PC-3 (cell line): Measurements from ENCODE around the gene OR10H5. TPM values are rescaled to one million over a fixed set of nuclear protein-coding genes. Genes with fewer than 3 reads are reported as not detected.
"Not testable (repeated sequence)": the region's sequence is repeated elsewhere in the genome, so short reads cannot be mapped to it uniquely, and the experiment has no call there.

Experiments used
- ATAC-seq: fragments of 200-7000 bp; cut with Tn5 transposase; 2 replicates; pipeline ENCODE4 v1.9.1; 2020; ENCODE audit warnings: mild to moderate bottlenecking, moderate library complexity
- BruUV-seq: library from RNA; stranded (reverse); fragments of 400-500 nt; replicated peaks from 2 replicates; lab custom pipeline; 2021; lab: Mats Ljungman, UMichigan
- CTCF ChIA-PET: fragments of 300-600 bp; sonication (Branson Sonifier 250); formaldehyde crosslinking; loops from one replicate; lab custom pipeline; 2022; ENCODE audit warnings: antibody characterized with exemption; lab: Charles Lee
- POLR2A ChIA-PET: fragments of 300-600 bp; sonication (Branson Sonifier 250); formaldehyde crosslinking; loops from one replicate; lab custom pipeline; 2022; ENCODE audit warnings: antibody characterized with exemption; ENCODE audit not compliant: unreplicated experiment; lab: Charles Lee
- DNase-seq: peaks from one replicate; pipeline ENCODE4 v3.0.0-alpha.2; 2015
- H2AFZ ChIP-seq: fragments of 300-600 bp; sonication (generic); 2 replicates; pipeline ENCODE4 v1.6.0; 2016; ENCODE audit warnings: antibody characterized with exemption, low read length
- H3F3A ChIP-seq: fragments of 300-600 bp; sonication (generic); one replicate; pipeline ENCODE4 v1.6.0; 2017; ENCODE audit warnings: antibody characterized with exemption, low read length, control low read depth, mild to moderate bottlenecking; ENCODE audit not compliant: unreplicated experiment
- H3K27ac ChIP-seq: fragments of 300-600 bp; sonication (generic); 2 replicates; pipeline ENCODE4 v1.5.1; 2016; ENCODE audit warnings: mild to moderate bottlenecking, low read length
- H3K27me3 ChIP-seq: fragments of 300-600 bp; sonication (generic); 2 replicates; pipeline ENCODE4 v1.6.1; 2016; ENCODE audit warnings: low read length, mixed read lengths
- H3K36me3 ChIP-seq: fragments of 300-600 bp; sonication (generic); 2 replicates; pipeline ENCODE4 v1.6.1; 2016; ENCODE audit warnings: low read depth, mixed run types, low read length, mixed read lengths
- H3K4me1 ChIP-seq: fragments of 300-600 bp; sonication (generic); 2 replicates; pipeline ENCODE4 v1.5.1; 2016; ENCODE audit warnings: low read length; ENCODE audit not compliant: insufficient read depth
- H3K4me2 ChIP-seq: fragments of 300-600 bp; sonication (generic); 2 replicates; pipeline ENCODE4 v1.6.0; 2016; ENCODE audit warnings: low read length
- H3K4me3 ChIP-seq: fragments of 300-600 bp; sonication (generic); 2 replicates; pipeline ENCODE4 v1.5.1; 2016; ENCODE audit warnings: mild to moderate bottlenecking, low read length, mixed read lengths
- H3K79me2 ChIP-seq: fragments of 300-600 bp; sonication (generic); 2 replicates; pipeline ENCODE4 v1.6.1; 2017; ENCODE audit warnings: low read length, mixed read lengths
- H3K9ac ChIP-seq: fragments of 300-600 bp; sonication (generic); 2 replicates; pipeline ENCODE4 v1.6.0; 2016; ENCODE audit warnings: mild to moderate bottlenecking, low read length
- H3K9me2 ChIP-seq: fragments of 300-600 bp; sonication (generic); replicated peaks from 2 replicates; pipeline ENCODE4 v1.6.1; 2016; ENCODE audit warnings: mixed run types, low read length, mixed read lengths
- H3K9me3 ChIP-seq: fragments of 300-600 bp; sonication (generic); 2 replicates; pipeline ENCODE4 v1.6.1; 2016; ENCODE audit warnings: low read length, mixed read lengths
- H4K20me1 ChIP-seq: fragments of 300-600 bp; sonication (generic); 2 replicates; pipeline ENCODE4 v1.6.1; 2016; ENCODE audit warnings: low read length, mixed read lengths
- CTCF ChIP-seq: fragments of 300-600 bp; sonication (generic); conservative IDR thresholded peaks from 2 replicates; pipeline ENCODE4 v1.5.1; 2017; ENCODE audit warnings: antibody characterized with exemption, low read depth, mild to moderate bottlenecking, low read length
- EZH2 ChIP-seq: fragments of 300-600 bp; sonication (generic); IDR thresholded peaks from one replicate; pipeline ENCODE4 v1.6.1; 2017; ENCODE audit warnings: antibody characterized with exemption, mild to moderate bottlenecking, low read length; ENCODE audit not compliant: unreplicated experiment
- EZH2phosphoT487 ChIP-seq: fragments of 300-600 bp; sonication (generic); IDR thresholded peaks from 2 replicates; pipeline ENCODE4 v1.6.1; 2018; ENCODE audit warnings: mild to moderate bottlenecking, antibody characterized with exemption, low read length, borderline replicate concordance
- intact Hi-C: fragments of 100-400 bp; cut with micrococcal nuclease; formaldehyde crosslinking; loops from 2 replicates; pipeline ENCODE4 v1.9.0; 2023
- total RNA-seq: library from RNA; depleted of rRNA; stranded (reverse); fragments of >200 nt; gene quantifications from 2 replicates; pipeline ENCODE4 v1.2.3, GENCODE V29; 2014

OR10H5 gene
- total RNA-seq, 1 experiment from 2014 or later: not detected

GRCh38 chr19:15781661-15782060, 5.8 kb upstream of the OR10H5 start:
- H3K27me3 ChIP-seq: peaks cover under 1% of the 10 kb centered on the region; the same call in 1 of the 2 replicates
- no peak overlapping the region for H2AFZ ChIP-seq
- DNase-seq (no peak), ATAC-seq (no peak)
- H3K9ac ChIP-seq: no peak overlapping the region
- no peaks in the 10 kb centered on the region for H3K9me3 ChIP-seq
- H3K27ac ChIP-seq: no peak overlapping the region
- H3K36me3 ChIP-seq: no peaks in the 10 kb centered on the region
- H4K20me1 ChIP-seq: no peaks in the 10 kb centered on the region
- H3K4me1 ChIP-seq: peaks cover 3% of the 10 kb centered on the region; the same call in 1 of the 2 replicates
- intact Hi-C loops: no loop called here
- H3F3A ChIP-seq: no peaks in the 10 kb centered on the region
- H3K79me2 ChIP-seq: no peaks in the 10 kb centered on the region
- H3K4me2 ChIP-seq: no peak overlapping the region
- H3K4me3 ChIP-seq: no peak overlapping the region
- BruUV-seq: no TSS peak
- ChIA-PET CTCF (no interaction called here), POLR2A (no interaction called here)
- TF ChIP-seq EZH2: no peak
- H3K9me2 ChIP-seq: no peaks in the 10 kb centered on the region

GRCh38 chr19:15782211-15782610, 5.2 kb upstream of the OR10H5 start:
- POLR2A ChIA-PET: no interaction called here
- TF ChIP-seq CTCF (no peak), EZH2phosphoT487 (no peak), EZH2 (no peak)
- no peaks in the 10 kb centered on the region for H4K20me1 ChIP-seq
- H3K9me2 ChIP-seq: no peaks in the 10 kb centered on the region
- no peak overlapping the region for H3K4me2 ChIP-seq
- no peak overlapping the region for H2AFZ ChIP-seq
- no peaks in the 10 kb centered on the region for H3K36me3 ChIP-seq
- H3K27ac ChIP-seq: no peak overlapping the region
- no peak overlapping the region for H3K4me3 ChIP-seq
- CTCF ChIA-PET: no interaction called here
- no TSS peak for BruUV-seq
- H3K9me3 ChIP-seq: no peaks in the 10 kb centered on the region
- peaks cover 3% of the 10 kb centered on the region; the same call in 1 of the 2 replicates for H3K4me1 ChIP-seq
- H3K27me3 ChIP-seq: peaks cover 6% of the 10 kb centered on the region; the same call in 1 of the 2 replicates
- no peak overlapping the region for H3K9ac ChIP-seq
- H3K79me2 ChIP-seq: no peaks in the 10 kb centered on the region
- no peak for DNase-seq
- intact Hi-C loops: no loop called here
- H3F3A ChIP-seq: no peaks in the 10 kb centered on the region
- ATAC-seq: no peak

- ATAC-seq, H3K4me1 ChIP-seq, H3K36me3 ChIP-seq, H3K27me3 ChIP-seq, H3K9me2 ChIP-seq, BruUV-seq, DNase-seq, H3K4me3 ChIP-seq, H3K9me3 ChIP-seq, H4K20me1 ChIP-seq, intact Hi-C loops, H3K4me2 ChIP-seq, H3K79me2 ChIP-seq, H3F3A ChIP-seq, POLR2A ChIA-PET, CTCF ChIA-PET, H2AFZ ChIP-seq, H3K27ac ChIP-seq, H3K9ac ChIP-seq: not testable (repeated sequence)
Observed at GRCh38 chr19:15782896-15783295, 4.6 kb upstream of the OR10H5 start.
